ENCODE results near the gene TRPC3. TPM values are rescaled to one million over a fixed set of nuclear protein-coding genes. Genes with fewer than 3 reads are reported as not detected.

Gene TRPC3
- polyA plus RNA-seq (ENCODE audit: insufficient read length), result 2.2 TPM
- long read RNA-seq, donor 1, result 0 reads
- long read RNA-seq, donor 2, result 0 reads
- long read RNA-seq, donor 3, result 0 reads
- long read RNA-seq, donor 4, result 0 reads
- long read RNA-seq, donor 5, result 0 reads
- long read RNA-seq, donor 6, result 0 reads
- long read RNA-seq, donor 7, partial matches to known transcripts, result 0 of 1 reads
- long read RNA-seq, donor 7, other reads (novel, unspliced or antisense), result 0 of 1 reads
- long read RNA-seq, donor 8, result 0 reads

- DNase-seq, result no peak
Observed at GRCh38 chr4:121951521-121952110, at the start of gene TRPC3. Gene TRPC3, minus strand, starts transcription at chr4:121952060. Its CDS starts 380 bp downstream, at chr4:121951680.

DNA sequence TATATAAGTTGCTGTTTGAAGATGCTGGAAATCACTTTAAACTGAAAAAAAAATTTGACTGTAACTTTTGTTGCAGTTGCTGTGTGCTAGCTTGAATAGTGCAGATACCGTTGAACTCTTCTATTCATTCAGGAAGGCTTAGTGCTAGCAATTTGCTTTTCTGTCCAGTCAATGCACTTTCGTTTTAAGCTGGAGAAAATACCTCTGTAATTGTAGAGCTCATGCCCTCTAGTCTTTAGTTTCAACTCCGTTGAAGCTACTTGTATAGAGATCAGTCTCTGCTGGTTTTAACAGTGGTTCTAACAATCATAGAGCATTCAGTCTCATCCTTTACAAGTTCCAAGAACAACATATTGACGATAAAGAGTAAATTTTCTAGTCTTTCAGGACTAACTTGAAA lies 49.0 kb upstream of the TRPC3 start:
- DNase-seq, result no peak

GRCh38 chr4:121998024-121998423 lies 46.2 kb upstream of the TRPC3 start:
- no peak for DNase-seq

GRCh38 chr4:121995790-121996537 lies 44.1 kb upstream of the TRPC3 start:
- no peak for DNase-seq

GRCh38 chr4:121991968-121992367 lies 40.1 kb upstream of the TRPC3 start:
- DNase-seq, result no peak

- no peak for DNase-seq
Observed at GRCh38 chr4:121990489-121990888, 38.6 kb upstream of the TRPC3 start.

DNA sequence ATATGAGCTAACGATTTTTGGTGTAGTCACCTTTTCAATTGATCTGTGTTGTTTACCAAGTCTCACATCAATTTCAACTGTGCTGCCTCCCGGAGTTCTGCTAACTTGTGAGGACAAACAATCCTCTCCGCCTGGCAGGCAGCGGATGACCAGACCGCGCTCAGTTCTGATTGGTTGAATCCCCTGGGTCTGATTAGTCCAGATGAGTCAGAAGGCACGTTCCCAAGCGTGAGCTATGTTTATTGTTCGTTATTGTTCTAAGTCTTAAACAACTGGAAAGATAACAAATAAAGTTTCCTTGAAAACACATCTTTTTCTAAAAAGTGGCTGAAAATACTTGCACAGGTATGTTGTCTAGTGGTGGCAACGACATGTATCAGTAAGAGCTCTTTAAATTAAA lies 37.9 kb upstream of the TRPC3 start:
- no peak for DNase-seq

DNA sequence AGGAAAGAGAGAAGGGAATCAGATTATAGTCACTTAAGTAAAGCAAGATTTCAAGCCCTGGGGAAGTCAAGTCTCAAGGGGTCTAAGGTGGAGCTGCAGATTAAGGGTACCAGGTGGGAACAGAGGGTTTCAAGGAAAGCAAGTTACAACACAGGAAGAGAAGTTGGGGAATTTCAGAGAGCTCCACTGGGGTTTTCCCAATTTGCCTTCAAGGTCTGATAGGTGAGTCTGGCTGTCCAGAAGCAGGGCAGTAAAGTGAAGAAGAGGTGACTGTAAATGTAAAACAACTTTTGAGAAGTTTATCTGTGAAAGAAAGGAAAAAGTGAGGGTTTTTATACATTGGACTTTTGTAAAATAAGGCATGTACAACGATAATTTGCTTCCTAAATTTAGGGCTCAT lies 37.1 kb upstream of the TRPC3 start:
- DNase-seq, result no peak

- no peak for DNase-seq
Observed at GRCh38 chr4:121980643-121981042, 28.8 kb upstream of the TRPC3 start.

- no peak for DNase-seq
Observed at GRCh38 chr4:121978172-121978516, 26.3 kb upstream of the TRPC3 start.

DNA sequence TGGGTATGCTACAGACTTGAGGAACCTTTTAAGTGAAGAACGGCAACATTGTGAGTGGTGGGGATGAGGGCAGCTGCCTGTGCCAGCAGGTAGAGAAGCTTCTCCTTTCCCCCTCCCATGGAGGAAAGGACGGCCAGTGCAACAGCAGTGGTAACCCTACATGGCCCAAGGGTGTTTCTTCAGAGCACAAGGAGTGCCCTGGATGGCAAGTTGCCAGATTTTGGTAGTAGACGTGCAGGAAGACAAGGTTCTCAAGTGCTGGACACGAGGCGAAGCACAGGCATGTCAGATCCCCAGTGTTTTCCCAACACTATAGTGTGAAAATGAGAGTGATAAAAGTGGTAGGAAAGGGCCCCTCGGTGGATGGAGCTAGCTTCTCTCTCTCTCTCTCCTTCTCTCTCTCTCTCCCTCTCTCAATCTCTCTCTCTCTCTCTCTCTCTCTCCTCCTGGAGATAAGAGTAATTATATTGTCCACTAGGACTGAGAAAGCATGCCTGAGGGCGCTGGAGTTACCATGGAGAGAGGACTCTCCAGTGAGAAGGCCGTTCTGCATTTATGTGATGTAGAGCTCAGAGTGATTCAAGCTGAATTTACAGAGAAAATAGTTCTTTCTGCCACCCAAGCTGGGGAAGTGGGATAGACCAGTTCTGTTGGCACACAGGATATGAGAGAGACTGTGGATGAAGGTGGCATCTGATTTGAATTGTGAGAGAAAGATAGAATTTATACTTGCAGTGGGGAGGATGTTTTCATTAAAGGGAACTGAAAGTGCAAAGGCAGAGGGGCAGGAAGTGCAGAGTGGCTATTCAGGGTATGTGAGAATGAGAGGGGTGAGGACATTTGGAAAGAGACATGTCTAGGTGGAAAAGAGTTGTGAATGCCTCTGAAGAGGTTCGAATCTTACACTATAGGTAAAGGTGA lies 25.7 kb upstream of the TRPC3 start:
- DNase-seq, result no peak

GRCh38 chr4:121975784-121976183 lies 23.9 kb upstream of the TRPC3 start:
- no peak for DNase-seq

GRCh38 chr4:121973816-121974215 lies 22.0 kb upstream of the TRPC3 start:
- DNase-seq, result no peak

GRCh38 chr4:121968859-121969258 lies 17.0 kb upstream of the TRPC3 start:
- DNase-seq, result no peak

DNA sequence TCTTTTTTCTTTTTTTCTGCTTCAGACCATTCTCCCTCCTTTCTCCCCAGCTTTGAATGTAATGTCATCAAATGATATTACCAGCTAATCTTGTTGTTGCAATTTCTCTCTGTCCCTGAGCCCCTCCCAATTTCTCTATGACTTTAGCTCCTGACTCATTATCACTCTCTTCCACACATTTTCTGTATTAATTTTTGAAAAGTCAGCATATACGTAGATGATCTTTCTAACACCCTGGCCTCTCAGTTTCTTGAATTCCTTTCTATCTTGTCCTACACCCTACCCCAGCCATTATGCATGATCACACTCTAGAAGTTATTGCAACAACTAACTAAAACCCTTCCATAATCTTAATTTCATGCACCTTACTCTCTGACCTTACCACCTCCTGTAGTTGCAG lies 13.1 kb upstream of the TRPC3 start:
- DNase-seq, result no peak

GRCh38 chr4:121960818-121961217 lies 9.0 kb upstream of the TRPC3 start:
- DNase-seq, result no peak

GRCh38 chr4:121958777-121959176 lies 6.9 kb upstream of the TRPC3 start:
- no peak for DNase-seq

- DNase-seq, result no peak
Observed at GRCh38 chr4:121957266-121957665, 5.4 kb upstream of the TRPC3 start.

DNA sequence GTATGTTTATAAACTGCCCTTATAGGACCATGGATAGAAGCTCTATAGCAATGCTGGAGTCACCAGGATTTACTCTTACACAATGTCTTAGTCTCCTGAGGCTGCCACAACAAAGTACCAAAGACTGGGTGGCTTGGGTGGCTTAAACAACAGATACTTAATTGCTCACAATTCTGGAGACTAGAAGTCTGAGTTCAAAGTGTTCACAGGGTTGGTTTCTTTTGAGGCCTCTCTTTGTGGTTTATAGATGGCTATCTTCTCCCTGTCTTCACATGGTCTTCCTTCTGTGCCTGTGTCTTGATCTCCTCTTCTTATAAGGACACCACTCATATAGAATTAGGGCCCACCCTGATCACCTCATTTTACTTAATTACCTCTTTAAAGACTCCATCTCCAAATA lies 2.0 kb upstream of the TRPC3 start:
- DNase-seq, result no peak

DNA sequence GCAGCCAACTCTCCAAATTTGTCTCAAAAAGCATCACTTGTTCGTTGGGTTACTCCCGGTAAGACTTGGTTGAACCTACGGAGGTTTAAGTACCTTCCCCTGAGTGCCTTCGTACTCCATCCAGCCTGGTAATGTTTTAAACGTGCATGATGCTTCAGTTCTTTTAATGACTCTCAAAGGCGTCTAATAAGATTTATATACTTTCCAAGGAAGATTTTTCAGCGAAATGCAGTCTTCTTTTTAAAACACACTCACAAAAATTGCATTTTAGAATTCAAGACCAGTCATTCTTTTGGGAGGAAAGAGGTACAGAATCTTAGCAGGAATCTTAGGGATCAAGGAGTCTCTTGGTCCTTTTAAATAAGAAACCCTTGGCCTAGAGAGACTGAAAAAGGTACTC lies 430 bp upstream of the TRPC3 start:
- DNase-seq, result no peak

DNA sequence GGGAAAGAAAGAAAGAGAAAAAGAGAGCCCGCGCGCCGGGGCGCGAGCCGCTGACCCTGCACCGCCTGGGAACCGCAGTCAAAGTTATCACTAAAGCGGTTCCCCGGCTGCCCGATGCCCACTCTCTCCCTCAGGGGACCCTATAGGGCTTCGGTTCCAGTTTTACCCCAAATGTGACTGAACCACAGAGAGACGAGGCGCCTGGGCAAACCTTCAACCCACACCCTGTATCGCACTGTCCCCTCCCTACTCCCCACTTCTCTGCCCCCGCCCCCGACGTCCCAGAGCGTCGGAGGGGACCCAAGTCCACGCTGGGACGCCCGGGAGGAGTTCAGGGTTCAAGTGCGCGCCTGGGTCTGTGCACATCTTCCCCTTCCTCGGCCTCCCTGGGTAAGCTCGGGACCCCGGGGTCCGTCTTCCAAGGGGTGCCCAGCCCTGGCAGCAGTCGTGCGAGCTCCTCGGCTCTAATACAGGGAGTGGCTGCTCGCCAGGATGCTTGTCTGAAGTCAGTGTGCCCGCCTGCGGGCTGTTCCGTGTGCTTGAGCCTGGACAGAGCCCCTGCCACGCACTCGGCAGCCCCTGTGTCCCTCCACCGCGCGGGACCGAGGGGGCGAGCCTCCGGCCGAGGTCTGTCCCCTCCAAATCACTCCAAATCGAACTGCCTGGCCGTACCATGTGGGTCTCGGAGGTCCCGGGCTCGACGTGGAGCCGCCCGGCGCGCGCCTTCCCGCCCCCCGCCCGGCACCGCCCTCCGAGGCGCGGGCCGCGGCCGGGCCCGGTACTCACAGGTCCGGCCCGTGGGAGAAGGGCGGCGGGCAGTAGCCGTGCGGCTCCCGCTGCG lies 960 bp downstream of the TRPC3 start:
- no peak for DNase-seq
